SU-DHL-6 (cell line): ENCODE results near the gene RPS6KA5.

ENCODE experiments used
- H2AFZ ChIP-seq: fragments of 200-600 bp; sonication (generic); 2 replicates; pipeline ENCODE4 v1.6.1; 2014; ENCODE audit warnings: low read depth, mild to moderate bottlenecking, moderate library complexity, mixed read lengths, antibody characterized with exemption, low read length; ENCODE audit not compliant: severe bottlenecking
- H3F3A ChIP-seq: fragments of 200-600 bp; shearing (Covaris generic); 2 replicates; pipeline ENCODE4 v1.6.0; 2016; ENCODE audit warnings: antibody characterized with exemption, mild to moderate bottlenecking; ENCODE audit not compliant: insufficient read depth
- H3K27ac ChIP-seq: fragments of 200-600 bp; sonication (generic); 2 replicates; pipeline ENCODE4 v1.5.1; 2016; ENCODE audit warnings: low read depth, mild to moderate bottlenecking, low read length, moderate library complexity, mixed read lengths
- H3K27me3 ChIP-seq: fragments of 200-600 bp; sonication (generic), shearing (Covaris generic); 2 replicates; pipeline ENCODE4 v1.6.0; 2014; ENCODE audit warnings: mild to moderate bottlenecking, low read length
- H3K36me3 ChIP-seq: fragments of 200-600 bp; sonication (generic); 2 replicates; pipeline ENCODE4 v1.6.1; 2014; ENCODE audit warnings: mild to moderate bottlenecking, low read length, mixed read lengths
- H3K4me2 ChIP-seq: fragments of 300-600, 200-600 bp; shearing (Covaris generic), sonication (generic); 2 replicates; pipeline ENCODE4 v1.6.0; 2014; ENCODE audit warnings: low read length, low read depth, mild to moderate bottlenecking; ENCODE audit not compliant: poor library complexity, severe bottlenecking
- H3K4me3 ChIP-seq: fragments of 200-600 bp; sonication (generic); 2 replicates; pipeline ENCODE4 v1.5.1; 2014; ENCODE audit warnings: antibody characterized with exemption, low read length, mild to moderate bottlenecking, mixed read lengths; ENCODE audit not compliant: insufficient read depth, poor library complexity, severe bottlenecking
- H3K79me2 ChIP-seq: fragments of 200-600 bp; sonication (generic); 2 replicates; pipeline ENCODE4 v1.6.1; 2014; ENCODE audit warnings: mild to moderate bottlenecking, low read length, moderate library complexity; ENCODE audit not compliant: insufficient read depth
- H3K9ac ChIP-seq: fragments of 200-600 bp; sonication (generic); 2 replicates; pipeline ENCODE4 v1.7.0; 2014; ENCODE audit warnings: mild to moderate bottlenecking, low read length
- H3K9me2 ChIP-seq: fragments of 200-600 bp; sonication (generic); replicated peaks from 2 replicates; pipeline ENCODE4 v1.6.1; 2014; ENCODE audit warnings: low read length; ENCODE audit not compliant: insufficient read depth
- H3K9me3 ChIP-seq: fragments of 200-600 bp; sonication (generic); 2 replicates; pipeline ENCODE4 v1.6.1; 2014; ENCODE audit warnings: low read length, mixed read lengths; ENCODE audit not compliant: insufficient read depth
- H4K20me1 ChIP-seq: fragments of 200-600 bp; sonication (generic); 2 replicates; pipeline ENCODE4 v1.6.1; 2014; ENCODE audit warnings: low read depth, mild to moderate bottlenecking, antibody characterized with exemption, low read length, moderate library complexity, mixed read lengths
- EZH2phosphoT487 ChIP-seq: fragments of 200-600 bp; sonication (generic), shearing (Covaris generic); conservative IDR thresholded peaks from 2 replicates; pipeline ENCODE4 v1.6.1; 2018; ENCODE audit warnings: mild to moderate bottlenecking, antibody characterized with exemption, low read length, moderate library complexity, mixed read lengths
- TF ChIP-seq, protein P1 (sequence below): fragments of 200-600 bp; sonication (generic); IDR thresholded peaks from one replicate; pipeline ENCODE4 v1.5.1; 2017; ENCODE audit warnings: antibody characterized with exemption, mild to moderate bottlenecking, low read length, moderate library complexity; ENCODE audit not compliant: insufficient read depth, poor library complexity, severe bottlenecking

The RPS6KA5 gene

DNA sequence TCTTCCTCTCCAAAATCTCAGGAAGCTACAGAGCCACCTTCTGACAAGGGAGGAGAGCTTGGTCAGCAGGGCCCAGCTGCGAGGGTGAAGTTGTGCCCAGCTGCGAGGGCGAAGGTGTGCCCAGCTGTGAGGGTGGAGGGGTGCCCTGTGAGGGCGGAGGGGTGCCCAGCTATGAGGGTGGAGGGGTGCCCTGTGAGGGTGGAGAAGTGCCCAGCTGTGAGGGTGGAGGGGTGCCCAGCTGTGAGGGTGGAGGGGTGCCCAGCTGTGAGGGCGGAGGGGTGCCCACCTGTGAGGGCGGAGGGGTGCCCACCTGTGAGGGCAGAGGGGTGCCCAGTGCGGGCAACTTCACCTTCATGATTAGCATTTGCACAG, 223.8 kb downstream of the RPS6KA5 start:
- Histone ChIP-seq H3K4me2 (no peak overlapping the region), H3K9ac (no peak overlapping the region)

DNA sequence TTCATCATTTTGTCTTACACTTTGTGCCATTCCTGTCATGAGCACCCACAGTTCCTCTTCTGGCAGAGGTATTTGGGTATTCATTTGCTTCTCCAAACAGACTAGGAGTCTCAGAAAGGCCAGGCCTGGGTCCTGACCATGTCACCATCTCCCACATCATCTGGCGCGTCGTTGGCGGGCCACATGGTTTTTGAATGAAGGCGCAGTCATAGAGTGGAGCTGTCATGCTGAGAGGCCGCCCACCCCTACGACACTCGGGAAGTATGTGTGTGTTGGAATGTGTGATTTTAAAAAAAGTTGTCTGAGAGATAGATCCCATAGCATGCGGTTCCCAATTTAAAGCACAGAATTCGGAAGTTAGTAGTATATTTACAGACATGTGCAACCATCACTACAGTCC, 228.6 kb downstream of the RPS6KA5 start:
- Histone ChIP-seq H3K27ac (no peak overlapping the region), H3K4me3 (no peak overlapping the region)
- TF ChIP-seq EZH2phosphoT487, result no peak
- TF ChIP-seq, protein P1, sequence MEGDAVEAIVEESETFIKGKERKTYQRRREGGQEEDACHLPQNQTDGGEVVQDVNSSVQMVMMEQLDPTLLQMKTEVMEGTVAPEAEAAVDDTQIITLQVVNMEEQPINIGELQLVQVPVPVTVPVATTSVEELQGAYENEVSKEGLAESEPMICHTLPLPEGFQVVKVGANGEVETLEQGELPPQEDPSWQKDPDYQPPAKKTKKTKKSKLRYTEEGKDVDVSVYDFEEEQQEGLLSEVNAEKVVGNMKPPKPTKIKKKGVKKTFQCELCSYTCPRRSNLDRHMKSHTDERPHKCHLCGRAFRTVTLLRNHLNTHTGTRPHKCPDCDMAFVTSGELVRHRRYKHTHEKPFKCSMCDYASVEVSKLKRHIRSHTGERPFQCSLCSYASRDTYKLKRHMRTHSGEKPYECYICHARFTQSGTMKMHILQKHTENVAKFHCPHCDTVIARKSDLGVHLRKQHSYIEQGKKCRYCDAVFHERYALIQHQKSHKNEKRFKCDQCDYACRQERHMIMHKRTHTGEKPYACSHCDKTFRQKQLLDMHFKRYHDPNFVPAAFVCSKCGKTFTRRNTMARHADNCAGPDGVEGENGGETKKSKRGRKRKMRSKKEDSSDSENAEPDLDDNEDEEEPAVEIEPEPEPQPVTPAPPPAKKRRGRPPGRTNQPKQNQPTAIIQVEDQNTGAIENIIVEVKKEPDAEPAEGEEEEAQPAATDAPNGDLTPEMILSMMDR, result no peak

More for the DNA sequence above, 223.8 kb downstream of the RPS6KA5 start:
- H3K9me2 ChIP-seq, result no peaks in the 10 kb centered on the region
- H3F3A ChIP-seq, result no peaks in the 10 kb centered on the region
- TF ChIP-seq EZH2phosphoT487, result no peak
- TF ChIP-seq, protein P1, result no peak
- H3K79me2 ChIP-seq, result no peaks in the 10 kb centered on the region
- H3K27me3 ChIP-seq, result no peaks in the 10 kb centered on the region
- H2AFZ ChIP-seq, result no peak overlapping the region
- no peak overlapping the region for H3K4me3 ChIP-seq
- H4K20me1 ChIP-seq, result no peaks in the 10 kb centered on the region
- H3K27ac ChIP-seq, result no peak overlapping the region
- H3K36me3 ChIP-seq, result no peaks in the 10 kb centered on the region
- H3K9me3 ChIP-seq, result no peaks in the 10 kb centered on the region

DNA sequence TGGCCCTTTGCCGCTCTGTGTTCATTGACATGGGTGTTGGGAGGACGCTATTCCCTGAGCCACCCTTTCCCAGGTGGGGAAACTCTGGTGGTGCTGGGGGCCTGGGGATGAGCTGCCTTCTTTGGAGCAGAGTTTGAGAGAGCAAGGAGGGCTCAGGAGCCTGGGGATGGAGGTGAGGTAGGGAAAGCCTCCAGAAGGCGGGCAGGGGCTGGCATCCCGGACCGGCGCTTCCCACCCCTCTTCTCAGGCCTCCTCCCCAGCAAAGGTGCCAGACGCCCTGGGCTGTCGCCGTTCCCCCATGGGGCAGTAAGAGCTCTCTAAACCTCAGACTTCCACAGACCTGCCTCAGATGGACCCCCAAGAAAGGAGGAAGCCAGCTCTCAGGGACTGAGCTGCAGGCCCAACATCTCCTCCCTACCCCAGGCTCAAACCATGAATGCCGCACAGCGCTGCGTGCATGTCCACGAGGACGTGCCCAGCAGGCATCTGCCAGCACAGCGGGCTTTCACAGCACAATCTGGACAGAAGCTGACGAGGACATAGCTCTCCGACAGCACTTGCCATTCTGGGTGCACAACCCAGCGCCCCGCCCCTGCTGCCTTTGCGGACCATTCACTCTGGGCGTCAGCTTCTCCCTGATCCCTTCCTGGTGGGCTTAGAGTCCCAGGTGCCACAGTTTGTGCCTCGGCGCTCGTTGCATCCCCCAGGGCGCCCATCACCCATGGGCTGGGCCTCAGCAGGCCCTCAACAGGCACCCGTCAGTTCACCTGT, 229.3 kb downstream of the RPS6KA5 start:
- no peak overlapping the region for H3K4me3 ChIP-seq
- no peaks in the 10 kb centered on the region for H3K9me3 ChIP-seq
- H3F3A ChIP-seq, result no peaks in the 10 kb centered on the region
- H3K27ac ChIP-seq, result no peak overlapping the region
- no peaks in the 10 kb centered on the region for H3K9me2 ChIP-seq
- no peaks in the 10 kb centered on the region for H3K36me3 ChIP-seq
- H3K9ac ChIP-seq, result no peak overlapping the region
- no peaks in the 10 kb centered on the region for H3K79me2 ChIP-seq
- H4K20me1 ChIP-seq, result no peaks in the 10 kb centered on the region
- no peak overlapping the region for H2AFZ ChIP-seq
- no peak for TF ChIP-seq EZH2phosphoT487
- TF ChIP-seq, protein P1, result no peak
- no peak overlapping the region for H3K4me2 ChIP-seq
- no peaks in the 10 kb centered on the region for H3K27me3 ChIP-seq

More for the DNA sequence above, 228.6 kb downstream of the RPS6KA5 start:
- Histone ChIP-seq H3F3A (no peaks in the 10 kb centered on the region), H3K9ac (no peak overlapping the region), H3K36me3 (no peaks in the 10 kb centered on the region), H2AFZ (no peak overlapping the region), H3K4me2 (no peak overlapping the region), H3K27me3 (no peaks in the 10 kb centered on the region), H3K79me2 (no peaks in the 10 kb centered on the region), H3K9me3 (no peaks in the 10 kb centered on the region), H3K9me2 (no peaks in the 10 kb centered on the region), H4K20me1 (no peaks in the 10 kb centered on the region)
